OCI-LY3 (cell line): Measurements from ENCODE around the gene DCUN1D3.

ENCODE experiments used
- CTCF ChIP-seq: fragments of 200-600, 300-600 bp; sonication (generic); IDR thresholded peaks from 2 replicates; pipeline ENCODE4 v1.5.1; 2014; ENCODE audit warnings: antibody characterized with exemption, low read length, low read depth
- EZH2phosphoT487 ChIP-seq: fragments of 200-600 bp; shearing (Covaris generic); IDR thresholded peaks from 2 replicates; pipeline ENCODE4 v1.6.1; 2018; ENCODE audit warnings: antibody characterized with exemption, mixed run types, low read depth

GRCh38 chr16:20883554-20884239, 16.5 kb downstream of the DCUN1D3 start:
- TF ChIP-seq CTCF (no peak), EZH2phosphoT487 (no peak)
